Measurements from ENCODE around the gene PXK.

Gene PXK

DNA sequence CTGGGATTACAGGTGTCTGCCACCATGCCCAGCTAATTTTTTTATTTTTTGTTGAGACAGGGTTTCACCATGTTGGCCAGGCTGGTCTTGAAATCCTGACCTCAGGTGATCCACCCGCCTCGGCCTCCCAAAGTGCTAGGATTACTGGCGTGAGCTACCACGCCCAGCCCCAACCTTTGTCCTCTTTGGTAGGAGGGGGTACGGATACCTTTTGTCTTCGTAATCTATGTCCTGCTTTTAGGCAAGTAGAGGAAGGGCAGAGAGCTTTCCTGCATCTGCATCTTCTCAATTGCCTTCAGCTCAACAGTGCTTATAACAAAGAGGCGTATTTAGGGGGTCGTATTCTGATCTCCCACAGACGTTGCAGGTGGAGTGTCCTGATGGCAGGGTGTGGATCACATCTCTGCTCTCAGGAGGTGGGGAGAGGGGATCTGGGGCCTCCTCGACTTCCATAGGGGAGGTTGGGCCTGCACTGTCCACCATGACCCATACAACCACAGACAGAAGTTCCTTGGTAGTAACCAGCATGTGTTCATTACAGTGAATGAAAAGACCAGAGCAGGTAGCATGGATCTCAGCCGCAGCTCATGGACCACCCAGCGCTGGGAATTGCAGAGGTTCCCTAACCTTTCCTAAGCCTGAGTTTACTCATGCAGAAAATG, 137.8 kb downstream of the PXK start:
- no peak for DNase-seq

DNA sequence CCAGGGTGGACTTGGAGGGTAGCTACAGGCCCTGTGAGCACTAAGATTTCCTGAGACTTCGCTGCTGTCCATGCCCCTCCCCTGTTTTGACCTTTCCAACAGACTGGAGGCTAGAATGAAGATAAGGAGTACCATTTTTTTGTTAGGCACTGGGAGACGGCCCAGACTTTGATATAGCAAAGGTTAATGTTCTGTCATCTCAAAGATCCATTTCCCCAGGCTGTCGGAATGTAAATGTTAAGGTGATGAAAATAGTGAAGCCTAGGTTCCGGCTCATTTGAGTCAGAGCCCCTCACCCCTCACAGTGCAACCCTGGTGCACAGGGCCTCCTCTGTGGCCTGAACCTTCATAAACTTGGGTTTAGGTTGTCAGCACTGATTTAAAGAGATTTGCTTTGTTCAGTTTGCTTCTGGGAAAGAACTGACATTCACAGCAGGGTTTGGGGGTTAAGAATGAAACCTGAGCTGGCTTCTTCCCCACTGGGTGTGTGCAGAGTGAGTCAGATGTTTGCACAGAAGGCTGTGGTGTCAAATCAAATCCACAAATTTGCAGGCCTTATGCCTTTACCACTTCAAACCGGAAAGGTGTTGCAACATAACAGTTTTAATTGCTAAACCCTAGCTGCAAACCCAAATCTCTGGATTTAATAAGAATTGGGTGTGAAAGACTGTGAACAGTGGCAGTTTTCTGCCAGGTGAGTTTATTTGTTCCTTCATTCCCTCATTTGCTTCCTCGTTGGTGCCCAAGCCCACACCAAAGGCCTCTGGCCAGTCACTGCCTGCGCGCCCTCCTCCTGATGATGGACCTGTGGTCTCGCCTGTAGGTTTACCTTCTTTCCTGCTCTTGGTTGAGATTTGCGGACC, 138.6 kb downstream of the PXK start:
- peak; percentile 69 to 73 for DNase-seq

DNA sequence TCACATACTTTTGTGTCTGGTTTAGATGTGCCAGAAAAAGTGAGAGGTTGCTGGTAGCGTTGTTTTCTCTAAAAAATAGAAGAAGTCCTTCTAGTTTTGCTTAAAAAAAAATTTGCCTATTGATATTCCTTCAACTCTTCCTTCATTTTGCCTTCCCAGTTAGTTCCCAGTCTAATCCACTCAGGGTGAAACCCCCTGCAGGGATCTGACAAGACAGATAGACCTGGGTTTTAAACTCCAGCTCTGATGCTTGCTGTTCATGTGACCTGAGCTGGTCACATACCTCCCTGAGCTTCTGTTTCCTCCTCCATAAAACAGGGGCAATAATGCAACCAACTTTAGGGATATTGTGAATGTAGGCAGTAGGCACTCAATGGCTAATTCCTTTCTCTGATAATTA, 140.6 kb downstream of the PXK start:
- no peak for DNase-seq

DNA sequence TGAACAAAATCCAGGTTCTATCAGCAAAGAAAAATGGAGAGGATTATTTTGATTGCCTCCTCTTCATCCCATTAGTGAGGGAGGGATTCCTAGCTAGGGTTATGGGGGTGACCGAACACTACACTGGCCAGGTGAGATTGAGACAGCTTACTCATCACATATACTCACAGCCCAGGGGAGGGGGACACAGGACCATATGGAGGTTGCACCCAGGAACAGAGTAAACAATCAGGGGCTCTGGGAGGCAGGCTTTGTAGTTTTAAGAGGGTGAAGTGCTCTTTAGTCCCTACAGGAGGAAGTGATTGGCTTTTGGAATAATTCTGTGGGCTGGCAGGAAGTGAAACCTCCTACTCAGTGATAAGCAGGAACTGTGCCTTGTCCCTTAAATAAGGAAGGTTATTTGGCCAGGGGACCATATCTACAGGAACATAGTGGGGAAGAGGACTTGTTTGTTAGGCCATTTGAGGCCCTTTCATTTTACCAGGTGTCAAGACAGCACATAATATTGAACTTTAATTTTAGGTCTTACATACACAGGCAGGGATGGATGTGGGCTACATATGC, 141.7 kb downstream of the PXK start:
- DNase-seq: no peak

DNA sequence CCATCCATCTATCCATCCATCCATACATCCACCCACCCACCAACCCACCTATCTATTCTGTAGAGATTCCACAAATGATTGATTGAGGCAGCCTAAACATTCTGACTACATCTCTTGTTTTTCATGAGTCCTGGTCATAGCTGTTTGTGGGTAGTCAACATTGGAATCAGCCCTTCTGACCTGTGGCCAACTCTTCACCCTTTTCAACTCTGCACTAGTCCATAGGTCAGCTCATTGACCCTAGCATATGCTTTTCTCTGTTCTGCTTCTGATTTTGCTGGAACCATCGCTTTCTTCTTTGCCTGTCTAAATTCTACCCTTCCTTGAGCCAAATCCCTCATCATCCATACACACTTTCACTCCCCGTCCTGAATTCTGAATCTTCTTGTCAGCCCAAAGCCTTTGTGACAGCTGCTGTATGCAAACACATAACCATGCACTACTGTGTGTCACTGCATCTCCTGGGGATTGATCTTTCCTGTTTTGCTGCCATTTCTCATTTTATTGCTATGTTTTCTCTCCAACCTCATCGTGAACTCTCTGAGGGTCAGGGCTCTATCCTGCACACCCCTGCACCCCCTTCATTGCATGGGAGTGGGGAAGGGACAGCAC, 142.4 kb downstream of the PXK start:
- DNase-seq: no peak
